Stimulated activated CD4-positive, alpha-beta T cell treated with anti-CD3 and anti-CD28 coated beads, Interleukin-2, amount 100 ng/mL, for 4 hours (primary cell): Measurements from ENCODE around the gene NFYA.
A peak's percentile ranks its signal among the peaks of the same experiment; 100 is the strongest.
"Not testable (repeated sequence)": the region's sequence is repeated elsewhere in the genome, so short reads cannot be mapped to it uniquely, and the experiment has no call there.

Experiments
- DNase-seq: peaks from one replicate; pipeline ENCODE4 v3.0.0-alpha.2; 2020; ENCODE audit warnings: low read depth

NFYA gene

DNA sequence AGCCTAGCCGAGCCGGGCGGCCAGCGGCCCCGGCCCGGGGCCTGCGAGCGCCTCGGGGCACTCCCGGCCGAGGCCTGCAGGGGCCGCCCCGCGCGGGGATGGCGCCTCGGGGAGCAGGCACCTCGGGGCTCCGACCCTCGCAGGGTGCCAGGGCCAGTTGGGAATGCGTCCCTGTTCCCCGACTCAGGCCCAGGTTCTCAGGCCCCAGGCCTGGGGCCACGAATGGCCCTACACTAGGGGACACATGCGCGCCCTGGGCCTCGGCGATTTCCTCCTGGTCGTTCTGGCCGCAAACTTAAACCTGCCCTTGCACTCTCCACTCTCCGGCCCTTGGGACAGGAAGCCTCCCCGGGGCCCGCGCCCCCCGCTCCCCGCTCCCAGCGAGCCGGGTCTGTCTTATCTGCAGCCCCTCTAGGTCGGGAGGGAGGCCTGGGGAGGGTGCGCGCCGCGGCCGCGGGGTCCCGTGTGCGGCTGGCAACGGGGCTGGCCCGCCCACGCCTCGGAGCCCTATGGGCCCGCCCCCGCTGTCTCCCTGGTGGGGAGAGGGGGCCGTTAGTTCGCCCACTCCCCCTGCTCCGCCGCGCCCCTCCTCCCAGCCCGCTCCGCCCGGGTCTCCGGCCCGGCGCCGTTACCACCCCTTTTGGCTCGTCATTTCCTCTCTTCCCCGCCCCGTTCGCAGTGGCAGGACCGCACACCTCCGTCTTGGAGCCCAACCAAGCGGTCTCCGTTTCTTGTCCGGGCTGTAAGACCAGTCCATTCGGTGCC is 611 bp downstream of the NFYA start:
- peak; percentile 75 for DNase-seq

DNA sequence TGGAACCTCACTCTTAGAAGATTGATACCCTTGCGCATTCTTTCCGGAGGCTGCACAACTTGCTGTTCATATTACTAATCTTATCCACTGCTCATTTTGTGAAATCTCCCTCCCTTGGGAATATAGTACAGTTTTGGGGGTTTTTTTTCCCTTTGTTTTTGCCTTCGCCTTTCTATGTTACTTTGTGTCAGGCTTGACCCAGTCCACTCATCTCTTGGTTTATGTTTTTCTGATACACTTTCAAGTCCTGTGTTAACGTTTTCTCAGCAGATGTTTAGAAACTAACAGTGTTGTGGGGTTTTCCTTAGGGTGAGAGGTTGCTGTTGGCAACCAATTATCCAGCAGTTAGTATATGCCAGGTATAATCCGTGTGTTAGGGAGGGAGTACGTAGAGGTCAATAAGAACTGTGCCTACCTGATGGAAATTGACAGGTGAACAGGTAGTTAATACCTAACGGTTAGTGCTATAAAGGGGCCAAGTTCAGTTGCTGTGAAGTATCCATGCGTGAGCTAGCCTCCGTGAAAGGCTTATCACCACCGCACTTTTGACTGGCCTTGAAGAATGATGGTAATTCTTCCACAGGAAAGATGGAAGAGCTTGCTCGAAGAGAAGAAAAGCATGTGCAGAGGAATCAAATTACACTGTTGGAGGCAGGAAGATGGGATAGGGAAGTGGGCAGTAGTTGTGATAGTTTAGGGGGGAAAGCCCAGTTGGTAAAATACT is 1.4 kb downstream of the NFYA start:
- no peak for DNase-seq

DNA sequence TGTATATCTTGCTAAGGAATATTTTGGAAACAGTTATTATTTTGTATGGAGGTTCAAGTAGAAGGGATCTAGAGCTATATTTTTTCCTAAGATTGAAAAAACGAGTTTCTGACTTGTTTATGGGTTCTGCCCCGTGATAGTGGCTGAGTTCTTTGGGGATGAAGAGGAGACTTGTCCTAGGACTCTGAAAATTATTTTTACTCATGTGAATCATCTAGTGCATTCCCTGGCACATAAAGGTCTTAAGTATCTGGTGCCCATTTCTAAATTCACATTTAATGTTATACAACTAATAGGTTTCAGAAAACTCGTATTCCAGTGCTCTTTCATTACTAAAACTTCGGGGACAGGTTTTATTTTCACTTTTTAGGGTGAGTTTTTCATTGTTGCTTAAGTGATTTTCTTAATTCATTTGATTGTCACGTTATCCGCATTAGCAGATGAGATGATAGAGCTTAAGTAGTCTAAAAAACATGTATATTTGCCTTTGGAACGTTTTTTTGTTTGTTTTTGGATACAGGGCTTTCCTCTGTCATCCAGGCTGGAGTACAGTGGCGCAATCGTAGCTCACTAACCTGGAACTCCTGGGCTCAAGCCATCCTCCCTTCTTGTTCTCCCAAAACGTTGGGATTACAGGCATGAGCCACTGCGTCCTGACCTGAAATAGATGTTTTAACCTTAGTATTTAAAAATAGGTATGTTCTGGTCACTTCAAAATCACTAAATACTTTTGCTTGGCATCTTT is 2.1 kb downstream of the NFYA start:
- DNase-seq, result no peak

DNA sequence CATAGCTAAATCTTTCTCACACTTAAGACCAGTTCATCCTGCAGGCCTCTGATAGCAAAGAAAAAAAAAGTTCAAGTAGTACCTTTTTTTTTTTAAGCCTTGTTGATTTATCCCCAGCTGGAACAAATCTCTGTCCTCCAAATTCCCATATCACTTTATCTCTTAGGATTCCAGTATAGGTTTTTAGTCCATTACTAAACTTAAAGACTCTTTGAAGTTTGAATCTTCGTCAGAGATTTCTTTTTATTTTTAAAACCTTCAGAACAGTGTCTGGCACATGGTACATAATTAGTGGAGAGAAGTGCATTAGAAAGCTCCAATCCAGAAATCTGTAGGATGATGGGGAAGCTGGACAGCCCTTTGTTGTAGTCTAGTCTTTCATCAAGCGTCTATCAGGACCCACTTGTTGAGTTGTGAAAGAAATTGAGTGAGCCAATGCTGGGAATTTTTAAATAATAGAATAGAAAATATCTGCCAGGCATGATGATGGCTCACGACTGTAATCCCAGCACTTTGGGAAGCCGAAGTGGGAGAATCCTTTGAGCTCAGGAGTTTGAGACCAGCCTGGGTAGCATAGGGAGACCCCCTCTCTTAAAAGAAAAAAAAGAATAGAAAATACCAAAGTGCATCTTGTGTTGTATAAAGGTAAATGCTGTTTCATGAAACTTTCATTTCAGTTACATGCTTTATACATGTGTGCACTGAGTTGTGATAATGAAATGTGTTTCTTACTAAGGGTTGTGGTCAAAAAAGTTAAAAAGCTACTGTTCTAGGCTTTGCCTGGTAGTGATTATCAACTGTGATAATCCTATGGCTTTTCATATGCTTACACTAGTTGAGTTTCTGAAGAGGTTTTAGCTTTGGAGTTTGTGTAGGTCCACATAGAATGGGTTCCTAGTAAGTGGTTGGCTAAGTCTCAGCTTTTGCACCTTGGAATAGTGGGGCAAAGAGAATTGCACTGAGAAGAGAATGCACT is 3.2 kb downstream of the NFYA start:
- DNase-seq, result no peak

DNA sequence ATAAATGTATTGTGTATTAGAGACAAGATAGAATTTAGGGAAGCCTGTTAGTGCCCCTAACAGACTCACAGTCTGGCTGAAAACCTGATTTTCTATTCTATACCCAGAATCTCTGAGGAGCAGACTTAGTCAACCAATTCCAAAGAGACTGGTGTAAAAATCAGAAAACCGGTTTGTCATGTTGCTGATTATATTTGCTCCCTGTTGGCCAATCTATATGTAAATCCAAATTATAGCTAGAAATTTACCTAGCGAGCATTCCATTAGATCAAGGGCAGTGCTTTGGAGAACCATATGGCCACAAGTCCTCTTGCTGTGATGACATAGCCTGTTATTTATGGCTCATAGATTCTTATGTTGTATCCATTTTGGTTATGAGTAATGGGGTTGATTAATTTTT is 4.8 kb downstream of the NFYA start:
- DNase-seq, result no peak

DNA sequence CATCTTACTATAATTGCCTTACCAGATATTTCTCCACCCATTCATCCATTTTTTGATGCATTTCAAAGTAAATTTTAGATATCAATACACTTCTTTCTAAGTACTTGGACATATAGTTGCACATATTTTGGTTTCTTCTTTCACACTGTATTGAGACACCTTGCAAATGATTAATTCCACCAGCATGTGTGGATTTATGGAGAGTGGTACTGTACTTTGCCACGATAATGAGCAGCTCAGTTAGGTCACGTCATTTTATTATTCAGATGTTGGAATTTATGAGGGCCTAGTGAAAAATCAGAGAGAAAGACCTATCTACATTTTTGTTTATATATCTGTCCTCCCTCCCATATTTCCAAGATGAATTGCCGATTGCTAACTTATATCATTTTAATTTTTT is 5.3 kb downstream of the NFYA start:
- DNase-seq, result no peak

DNA sequence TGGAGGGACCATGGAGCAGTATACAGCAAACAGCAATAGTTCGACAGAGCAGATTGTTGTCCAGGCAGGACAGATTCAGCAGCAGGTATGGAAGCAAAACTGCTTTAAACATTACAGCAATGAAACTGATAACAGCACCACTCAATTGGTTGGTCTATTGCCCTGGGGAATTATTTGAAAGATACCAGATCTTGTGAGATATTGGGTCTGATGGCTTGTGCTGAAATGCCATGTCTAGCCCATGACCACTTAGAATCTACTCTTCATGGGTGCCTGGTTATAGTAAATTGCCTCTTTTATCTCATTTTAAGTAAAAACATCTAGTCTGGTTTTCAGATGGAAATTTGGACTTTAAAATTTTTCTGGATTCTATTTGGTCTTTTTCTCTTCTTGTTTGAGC is 6.3 kb downstream of the NFYA start:
- no peak for DNase-seq

DNA sequence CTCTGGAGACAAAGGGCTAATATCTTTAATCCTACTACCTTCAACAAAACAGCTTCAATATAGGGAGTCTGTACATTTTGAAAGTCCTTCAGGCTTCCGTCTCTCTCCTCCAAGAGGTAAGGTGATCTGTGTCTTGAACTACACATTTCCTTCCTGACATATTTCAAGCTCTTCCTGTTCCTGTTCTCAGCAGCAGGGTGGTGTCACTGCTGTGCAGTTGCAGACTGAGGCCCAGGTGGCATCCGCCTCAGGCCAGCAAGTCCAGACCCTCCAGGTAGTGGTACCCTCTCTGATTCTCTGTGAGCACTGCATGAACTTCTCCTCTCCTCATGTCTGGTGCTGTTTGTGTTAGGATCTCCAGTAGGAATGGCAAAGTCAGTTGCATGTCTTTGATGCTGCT is 7.8 kb downstream of the NFYA start:
- DNase-seq, result no peak

DNA sequence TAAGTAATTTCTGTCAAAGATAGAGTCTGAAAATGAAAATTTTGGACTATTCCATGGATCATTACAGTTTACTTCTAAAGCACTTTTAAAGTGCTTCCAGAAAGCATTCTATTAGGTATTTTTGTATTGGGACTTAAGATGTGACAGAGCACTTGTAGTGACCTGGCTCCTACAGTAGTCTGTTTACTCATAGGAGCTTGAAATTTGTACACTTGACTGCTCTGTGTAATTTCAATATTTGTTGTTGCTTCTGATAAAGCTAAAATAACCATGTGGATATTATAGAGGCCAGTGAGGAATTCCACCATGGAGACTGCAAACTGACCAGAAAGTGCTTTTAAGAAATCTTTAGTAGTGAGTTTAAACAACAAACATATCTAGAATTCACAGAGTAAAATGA is 10.3 kb downstream of the NFYA start:
- DNase-seq, result no peak

DNA sequence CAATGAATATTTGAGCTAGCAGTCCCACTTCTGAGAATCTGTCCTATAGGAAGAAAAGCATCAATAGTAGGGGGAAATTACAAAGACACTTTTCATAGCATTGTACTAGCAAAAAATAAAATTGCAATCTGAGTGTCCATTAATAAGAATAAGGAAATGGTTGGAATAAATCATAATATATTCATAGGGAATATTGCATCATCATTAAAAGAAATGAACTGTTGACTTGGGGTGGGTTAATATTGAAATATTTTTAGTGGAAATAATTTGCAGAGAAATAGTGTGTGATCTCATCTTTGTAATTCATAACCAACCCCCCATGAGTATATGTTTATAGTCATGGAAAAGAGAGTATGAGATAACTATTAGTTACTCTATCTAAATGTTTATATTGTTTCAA is 12.4 kb downstream of the NFYA start:
- no peak for DNase-seq

DNA sequence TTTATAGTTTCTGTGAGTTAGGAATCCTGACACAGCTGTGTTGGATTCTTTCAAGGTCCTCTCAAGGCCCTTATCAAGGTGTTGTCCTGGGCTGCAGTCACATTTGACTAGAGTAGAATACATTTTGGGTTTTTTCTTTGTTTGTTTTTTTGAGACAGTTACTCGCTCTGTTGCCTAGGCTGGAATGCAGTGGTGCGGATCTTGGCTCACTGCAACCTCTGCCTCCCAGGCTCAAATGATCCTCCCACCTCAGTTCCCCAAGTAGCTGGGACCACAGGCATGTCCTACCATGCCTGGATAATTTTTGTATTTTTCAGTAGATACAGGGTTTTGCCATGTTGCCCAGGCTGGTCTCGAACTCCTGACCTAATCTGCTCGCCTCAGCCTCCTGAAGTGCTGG is 15.7 kb downstream of the NFYA start:
- DNase-seq, result no peak

DNA sequence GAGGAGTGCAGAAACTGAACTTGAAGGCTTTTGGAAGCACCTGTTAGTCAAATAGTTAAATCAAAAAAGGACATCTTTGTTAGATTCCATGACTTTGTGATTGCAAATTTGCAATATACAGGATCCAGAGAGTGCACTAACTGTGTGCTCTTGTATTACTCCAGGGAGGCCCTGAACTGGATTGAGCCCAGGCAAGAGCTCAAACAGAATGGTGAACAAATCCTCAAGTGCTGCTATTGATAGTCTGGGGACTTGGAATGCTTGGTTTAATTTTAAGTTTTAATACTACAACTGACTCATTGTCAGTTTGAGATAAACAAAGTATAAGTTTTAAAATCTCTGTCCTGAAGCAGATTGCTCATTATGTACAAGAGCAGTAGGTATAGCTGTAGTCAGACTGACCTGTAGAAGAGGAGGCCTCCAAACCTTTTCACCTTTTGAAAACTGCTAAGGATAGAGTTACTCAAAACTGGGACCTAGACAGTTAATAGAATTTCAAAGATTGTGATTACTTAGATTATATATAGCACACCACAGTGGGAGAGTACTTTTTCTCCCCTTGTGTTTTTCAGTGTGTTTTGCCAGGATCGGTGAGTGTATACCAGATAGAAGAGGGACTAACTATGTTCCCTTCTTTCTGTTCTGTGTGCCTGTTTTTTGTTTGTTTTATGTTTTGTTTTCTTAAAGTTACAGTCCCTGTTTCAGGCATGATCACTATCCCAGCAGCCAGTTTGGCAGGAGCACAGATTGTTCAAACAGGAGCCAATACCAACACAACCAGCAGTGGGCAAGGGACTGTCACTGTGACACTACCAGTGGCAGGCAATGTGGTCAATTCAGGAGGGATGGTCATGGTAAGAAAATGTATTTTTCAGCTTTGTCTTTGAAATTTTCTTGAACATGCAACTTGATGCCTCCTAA is 18.3 kb downstream of the NFYA start:
- DNase-seq, result no peak

DNA sequence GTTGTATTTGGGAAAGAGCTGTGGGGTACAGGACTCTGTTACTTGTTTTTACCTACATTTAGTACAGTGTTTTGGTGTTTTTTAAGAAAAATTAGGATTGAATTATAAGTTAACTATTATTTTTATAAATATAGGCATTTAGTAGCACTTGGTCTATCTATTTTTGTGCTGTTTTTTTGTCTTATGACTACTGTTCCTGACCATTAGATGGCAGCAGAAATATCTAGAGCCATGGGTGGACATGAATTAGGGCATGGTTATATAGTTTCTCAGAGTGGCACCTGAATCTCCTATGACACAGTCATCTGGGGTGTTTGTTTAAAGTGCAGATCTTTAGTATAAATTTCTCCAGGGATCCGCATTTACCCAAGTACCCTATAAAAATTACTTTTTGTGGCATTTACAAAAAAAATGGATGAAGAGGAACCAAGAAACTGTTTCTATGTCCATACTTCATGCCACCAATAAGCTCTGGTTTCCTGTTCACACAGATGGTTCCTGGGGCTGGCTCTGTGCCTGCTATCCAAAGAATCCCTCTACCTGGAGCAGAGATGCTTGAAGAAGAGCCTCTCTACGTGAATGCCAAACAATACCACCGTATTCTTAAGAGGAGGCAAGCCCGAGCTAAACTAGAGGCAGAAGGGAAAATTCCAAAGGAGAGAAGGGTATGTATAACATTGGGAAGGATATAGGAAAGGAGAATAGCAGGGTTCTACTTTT is 19.8 kb downstream of the NFYA start:
- DNase-seq, result no peak

DNA sequence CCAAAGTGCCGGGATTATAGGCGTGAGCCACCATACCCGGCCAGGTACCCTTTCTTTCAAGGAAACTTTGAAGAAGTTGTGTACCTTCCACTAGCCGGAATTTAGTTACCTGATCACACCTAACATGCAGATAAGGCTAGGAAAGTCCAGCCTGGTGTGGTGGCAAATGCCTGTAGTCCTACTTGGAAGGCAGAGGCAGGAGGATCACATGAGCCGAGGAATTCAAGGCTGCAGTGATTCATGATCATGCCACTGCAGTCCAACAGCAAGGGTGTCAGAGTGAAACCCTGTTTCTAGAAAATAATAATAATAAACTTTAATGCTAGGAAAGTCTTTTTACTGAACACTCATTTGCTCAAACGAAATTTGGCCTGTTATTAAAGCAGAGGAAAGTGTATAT is 21.0 kb downstream of the NFYA start:
- DNase-seq, result no peak

DNA sequence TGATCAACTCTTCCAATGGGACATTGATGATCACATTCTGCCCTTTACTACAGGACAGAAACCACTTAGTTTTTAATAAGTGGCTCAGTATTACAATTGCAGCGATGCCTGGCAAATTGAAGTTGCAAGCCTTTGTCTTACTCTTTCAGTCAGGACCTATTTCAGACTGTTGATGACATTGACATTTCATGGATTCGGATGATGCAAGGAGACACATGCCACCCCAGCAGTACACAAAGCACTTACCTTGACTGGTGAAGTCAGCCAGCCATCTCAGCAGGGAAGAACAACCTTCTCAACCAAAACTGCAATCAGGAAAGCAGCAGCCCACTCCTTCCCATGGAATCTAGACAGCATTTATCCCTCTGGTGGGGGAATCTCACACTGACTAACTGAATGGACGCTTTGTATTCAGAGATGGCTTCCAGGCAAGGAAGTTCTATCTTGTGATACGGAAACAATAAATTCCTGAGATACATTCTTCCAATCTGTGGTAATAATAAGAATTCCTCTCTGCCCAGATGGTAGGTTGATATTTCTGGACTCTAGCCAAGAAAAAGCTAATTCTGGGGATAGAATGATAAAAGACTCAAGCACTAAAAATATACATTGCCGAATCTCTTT is 24.8 kb downstream of the NFYA start:
- DNase-seq, result no peak

DNA sequence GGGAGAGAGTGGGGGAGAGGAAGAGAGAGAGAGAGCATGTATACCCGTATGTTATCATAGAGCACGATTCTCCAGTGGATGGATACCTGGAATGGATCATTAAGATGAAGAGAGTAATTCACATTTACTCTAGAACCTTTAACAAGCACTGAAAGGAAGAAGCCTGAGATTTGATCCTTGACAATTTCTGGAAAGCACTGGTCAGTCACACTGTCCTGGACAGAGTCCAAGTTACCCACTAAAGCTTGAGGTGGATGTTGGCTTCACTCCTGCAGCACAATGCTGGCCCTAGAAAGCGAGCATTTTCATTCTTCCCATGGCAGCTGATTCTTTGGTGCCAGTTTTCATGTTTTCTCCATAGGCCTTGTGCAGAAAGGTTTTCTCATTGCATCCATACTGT is 25.6 kb downstream of the NFYA start:
- no peak for DNase-seq

DNA sequence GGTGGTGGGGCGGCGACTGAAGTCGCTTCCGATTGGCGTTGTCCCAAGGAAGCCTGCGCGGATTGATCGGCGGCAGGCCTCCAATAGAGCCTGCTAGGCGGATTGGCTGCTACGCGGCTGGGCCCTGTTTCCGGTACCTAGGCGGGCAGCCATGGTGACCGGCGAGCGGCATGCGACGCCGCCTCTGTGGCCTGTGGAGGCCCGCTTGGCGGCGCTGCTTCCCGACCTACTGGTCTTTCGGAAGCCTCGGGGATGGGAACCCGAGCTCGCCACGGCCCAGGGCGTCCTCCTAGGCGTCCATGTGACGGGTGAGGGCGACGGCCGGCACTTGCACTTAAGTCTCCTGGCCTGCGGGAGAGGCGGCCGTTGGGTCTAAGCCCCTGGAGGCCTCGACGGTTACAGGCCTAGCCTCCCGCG is 28.1 kb downstream of the NFYA start:
- DNase-seq, result no peak

DNA sequence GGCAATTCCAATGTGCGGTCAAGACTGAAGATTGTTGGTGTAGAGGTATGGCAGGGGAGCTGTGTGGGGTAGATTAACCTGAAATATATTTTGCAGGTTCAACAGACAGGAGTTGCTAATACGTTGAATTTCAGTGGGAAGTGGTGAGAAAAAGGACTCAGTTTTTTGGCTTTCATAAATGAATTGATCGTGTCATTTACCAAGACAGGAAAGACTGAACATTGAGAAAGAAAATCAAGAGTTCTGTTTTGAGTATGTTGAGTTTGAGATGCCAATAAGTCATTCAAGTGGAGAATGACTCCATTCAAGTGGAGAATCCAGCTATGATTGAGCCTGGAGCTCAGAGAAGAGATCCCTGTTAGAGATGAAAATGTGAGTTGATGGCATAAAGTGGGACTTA is 31.1 kb downstream of the NFYA start:
- no peak for DNase-seq

DNA sequence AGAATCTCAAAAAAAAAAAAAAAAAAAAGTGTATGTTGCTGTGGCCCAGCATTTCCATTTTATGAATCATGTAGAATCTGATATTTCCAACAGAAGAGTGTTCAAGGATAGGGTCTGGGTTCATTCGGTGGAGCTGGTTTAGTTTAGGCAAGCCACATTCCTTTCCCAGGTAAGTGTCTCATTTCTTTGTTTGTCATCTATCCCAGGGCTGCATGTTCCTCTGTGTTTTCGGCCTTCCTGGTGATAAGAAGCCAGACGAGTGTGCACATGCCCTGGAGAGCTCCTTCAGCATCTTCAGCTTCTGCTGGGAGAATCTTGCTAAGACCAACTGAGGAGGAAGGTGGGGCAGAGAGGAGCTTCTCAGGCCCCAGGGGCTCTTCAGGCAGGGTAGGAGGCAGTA is 38.2 kb downstream of the NFYA start:
- DNase-seq, result no peak

DNA sequence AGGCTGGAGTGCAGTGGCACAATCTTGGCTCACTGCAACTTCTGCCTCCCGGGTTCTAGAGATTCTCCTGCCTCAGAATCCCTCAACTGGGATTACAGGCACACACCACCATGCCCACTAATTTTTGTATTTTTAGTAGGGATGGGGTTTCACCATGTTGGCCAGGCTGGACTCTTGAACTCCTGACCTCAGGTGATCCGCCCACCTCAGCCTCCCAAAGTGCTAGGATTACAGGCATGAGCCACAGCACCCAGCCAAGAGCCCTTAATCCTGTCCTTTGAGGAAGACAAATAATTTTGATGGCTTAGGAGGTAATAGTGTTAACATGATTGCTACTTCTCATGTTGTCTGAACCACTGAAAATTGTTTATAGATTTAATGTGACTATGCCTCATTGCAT is 42.3 kb downstream of the NFYA start:
- DNase-seq, result not testable (repeated sequence)
